Muscle layer of duodenum (tissue), 2 donors: ENCODE results near the gene UST.
"Not testable (repeated sequence)": the region's sequence is repeated elsewhere in the genome, so short reads cannot be mapped to it uniquely, and the experiment has no call there.

Source experiments
- H3K27ac ChIP-seq: one replicate; pipeline ENCODE4 v1.7.0; 2013; ENCODE audit warnings: mild to moderate bottlenecking, low read length
- H3K27me3 ChIP-seq: one replicate; pipeline ENCODE4 v1.7.0; 2013; ENCODE audit warnings: low read depth, mild to moderate bottlenecking, control low read depth, low read length
- H3K36me3 ChIP-seq, 2 donors: one replicate each; pipeline ENCODE4 v1.7.0; 2013; ENCODE audit warnings: low read length in 2 of 2, control low read depth in 1 of 2, mild to moderate bottlenecking in 1 of 2; ENCODE audit not compliant: insufficient read depth in 2 of 2, control insufficient read depth in 1 of 2
- H3K4me1 ChIP-seq, 2 donors: one replicate each; pipeline ENCODE4 v1.7.0; 2013; ENCODE audit warnings: low read length in 2 of 2, mild to moderate bottlenecking in 2 of 2, control low read depth in 1 of 2, moderate library complexity in 1 of 2; ENCODE audit not compliant: insufficient read depth in 2 of 2, control insufficient read depth in 1 of 2
- H3K4me3 ChIP-seq, 2 donors: one replicate each; pipeline ENCODE4 v1.7.0; 2013; ENCODE audit warnings: low read length in 2 of 2, low read depth in 1 of 2, mild to moderate bottlenecking in 1 of 2
- H3K9me3 ChIP-seq, 2 donors: one replicate each; pipeline ENCODE4 v1.7.0; 2013; ENCODE audit warnings: low read length in 2 of 2, control low read depth in 1 of 2, mild to moderate bottlenecking in 1 of 2; ENCODE audit not compliant: control insufficient read depth in 1 of 2
- donor health status: healthy.

Gene UST

GRCh38 chr6:149006236-149006635 lies 259.4 kb downstream of the UST start:
- not testable (repeated sequence) for H3K4me3 ChIP-seq, H3K27ac ChIP-seq, H3K36me3 ChIP-seq, H3K4me1 ChIP-seq, H3K9me3 ChIP-seq, H3K27me3 ChIP-seq

- H3K27me3 ChIP-seq = no peaks in the 10 kb centered on the region
- no peaks in the 10 kb centered on the region for H3K9me3 ChIP-seq
- no peak overlapping the region for H3K27ac ChIP-seq
- H3K4me3 ChIP-seq = no peak overlapping the region
- H3K36me3 ChIP-seq = no peaks in the 10 kb centered on the region
- no peaks in the 10 kb centered on the region for H3K4me1 ChIP-seq
These were observed 259.8 kb downstream of the UST start for GRCh38 chr6:149006671-149007070.

- H3K36me3 ChIP-seq = no peaks in the 10 kb centered on the region
- H3K4me1 ChIP-seq = no peaks in the 10 kb centered on the region
- no peaks in the 10 kb centered on the region for H3K9me3 ChIP-seq
- H3K27ac ChIP-seq = no peak overlapping the region
- no peaks in the 10 kb centered on the region for H3K27me3 ChIP-seq
- no peak overlapping the region for H3K4me3 ChIP-seq
These were observed 261.0 kb downstream of the UST start for GRCh38 chr6:149007846-149008245.

- H3K36me3 ChIP-seq = no peaks in the 10 kb centered on the region
- no peaks in the 10 kb centered on the region for H3K27me3 ChIP-seq
- H3K4me3 ChIP-seq = no peak overlapping the region
- H3K9me3 ChIP-seq = no peaks in the 10 kb centered on the region
- H3K4me1 ChIP-seq = no peaks in the 10 kb centered on the region
- no peak overlapping the region for H3K27ac ChIP-seq
These were observed 261.9 kb downstream of the UST start for GRCh38 chr6:149008741-149009140.

GRCh38 chr6:149012040-149012545 lies 265.3 kb downstream of the UST start:
- H3K4me3 ChIP-seq = no peak overlapping the region
- no peaks in the 10 kb centered on the region for H3K36me3 ChIP-seq
- peaks cover 0 to 6% of the 10 kb centered on the region in 2 donors for H3K4me1 ChIP-seq
- H3K9me3 ChIP-seq = no peaks in the 10 kb centered on the region
- no peak overlapping the region for H3K27ac ChIP-seq
- no peaks in the 10 kb centered on the region for H3K27me3 ChIP-seq

GRCh38 chr6:149013586-149014344 lies 266.9 kb downstream of the UST start:
- no peak overlapping the region for H3K27ac ChIP-seq
- no peaks in the 10 kb centered on the region for H3K9me3 ChIP-seq
- no peak overlapping the region for H3K4me3 ChIP-seq
- no peaks in the 10 kb centered on the region for H3K36me3 ChIP-seq
- H3K4me1 ChIP-seq = peaks cover 0 to 6% of the 10 kb centered on the region in 2 donors
- no peaks in the 10 kb centered on the region for H3K27me3 ChIP-seq

- Histone ChIP-seq H3K27me3 (no peaks in the 10 kb centered on the region), H3K27ac (no peak overlapping the region), H3K9me3 (no peaks in the 10 kb centered on the region), H3K36me3 (no peaks in the 10 kb centered on the region), H3K4me1 (peaks cover 0 to 6% of the 10 kb centered on the region in 2 donors), H3K4me3 (no peak overlapping the region)
These were observed 268.1 kb downstream of the UST start for GRCh38 chr6:149014631-149015534.

GRCh38 chr6:149015535-149016525 lies 269.0 kb downstream of the UST start:
- Histone ChIP-seq H3K9me3 (no peaks in the 10 kb centered on the region), H3K4me3 (no peak overlapping the region), H3K4me1 (peaks cover 0 to 6% of the 10 kb centered on the region in 2 donors), H3K27me3 (no peaks in the 10 kb centered on the region), H3K27ac (no peak overlapping the region), H3K36me3 (no peaks in the 10 kb centered on the region)

GRCh38 chr6:149016716-149017115 lies 269.9 kb downstream of the UST start:
- Histone ChIP-seq H3K4me1 (peaks cover 0 to 6% of the 10 kb centered on the region in 2 donors), H3K4me3 (no peak overlapping the region), H3K27me3 (no peaks in the 10 kb centered on the region), H3K27ac (no peak overlapping the region), H3K9me3 (no peaks in the 10 kb centered on the region), H3K36me3 (peaks cover 0 to 5% of the 10 kb centered on the region in 2 donors)

- peaks cover 0 to 15% of the 10 kb centered on the region in 2 donors for H3K36me3 ChIP-seq
- no peaks in the 10 kb centered on the region for H3K4me1 ChIP-seq
- no peaks in the 10 kb centered on the region for H3K9me3 ChIP-seq
- H3K27me3 ChIP-seq = no peaks in the 10 kb centered on the region
- no peak overlapping the region for H3K4me3 ChIP-seq
- H3K27ac ChIP-seq = no peak overlapping the region
These were observed 273.5 kb downstream of the UST start for GRCh38 chr6:149020319-149020718.
